ELF-1 (cell line): ENCODE results near the gene TNS1.
A peak's percentile ranks its signal among the peaks of the same experiment; 100 is the strongest.

ENCODE experiments used
- DNase-seq: peaks from one replicate; pipeline ENCODE4 v3.0.0-alpha.2; 2016; ENCODE audit warnings: low read depth, low spot score

TNS1 gene

GRCh38 chr2:217785544-217786045, 217.2 kb downstream of the TNS1 start:
- DNase-seq, result peak; percentile 93

GRCh38 chr2:217784996-217785543, 217.7 kb downstream of the TNS1 start:
- DNase-seq, result no peak

DNA sequence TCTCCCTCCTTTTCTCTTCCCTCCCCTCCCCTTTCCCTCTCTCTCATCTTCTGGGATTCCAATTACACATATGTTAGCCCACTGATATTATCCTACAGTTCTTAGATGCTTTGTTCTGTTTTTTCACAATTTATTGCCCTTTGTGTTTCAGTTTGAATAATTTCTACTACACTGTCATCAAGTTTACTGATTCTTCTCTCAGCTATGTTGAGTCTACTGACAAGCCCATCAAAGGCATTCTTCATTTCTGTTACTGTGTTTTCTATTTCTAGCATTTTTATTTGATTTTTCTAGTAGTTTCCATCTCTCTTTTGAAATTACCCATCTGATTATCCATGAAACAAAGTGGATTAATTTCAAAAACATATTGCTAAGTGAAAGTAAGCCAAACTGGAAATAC, 219.6 kb downstream of the TNS1 start:
- DNase-seq, result no peak

- no peak for DNase-seq
Observed at GRCh38 chr2:217777906-217778305, 224.9 kb downstream of the TNS1 start.

GRCh38 chr2:217776631-217777030, 226.2 kb downstream of the TNS1 start:
- no peak for DNase-seq

GRCh38 chr2:217775920-217776503, 226.8 kb downstream of the TNS1 start:
- DNase-seq, result no peak

DNA sequence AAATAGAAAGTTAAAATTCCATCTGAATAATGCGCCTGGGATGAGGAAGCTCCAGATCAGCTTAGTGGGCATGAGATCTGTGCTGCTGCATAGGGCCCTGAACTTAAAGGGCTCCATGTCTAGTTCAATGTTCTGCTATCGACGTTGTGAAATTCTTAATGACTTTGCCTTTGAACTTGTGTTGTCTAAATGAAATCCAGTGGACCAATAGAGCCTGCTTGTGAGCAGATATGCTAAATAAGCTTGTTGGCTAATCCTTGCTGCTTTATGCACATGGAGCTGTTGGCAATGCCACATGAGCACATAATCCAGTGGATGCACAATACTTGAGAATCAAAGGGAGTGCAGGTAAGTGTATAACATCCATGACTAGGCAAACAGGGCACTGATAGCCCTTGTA, 228.6 kb downstream of the TNS1 start:
- DNase-seq, result no peak

- DNase-seq, result no peak
Observed at GRCh38 chr2:217773539-217773938, 229.3 kb downstream of the TNS1 start.

GRCh38 chr2:217766356-217766755, 236.4 kb downstream of the TNS1 start:
- DNase-seq, result no peak

DNA sequence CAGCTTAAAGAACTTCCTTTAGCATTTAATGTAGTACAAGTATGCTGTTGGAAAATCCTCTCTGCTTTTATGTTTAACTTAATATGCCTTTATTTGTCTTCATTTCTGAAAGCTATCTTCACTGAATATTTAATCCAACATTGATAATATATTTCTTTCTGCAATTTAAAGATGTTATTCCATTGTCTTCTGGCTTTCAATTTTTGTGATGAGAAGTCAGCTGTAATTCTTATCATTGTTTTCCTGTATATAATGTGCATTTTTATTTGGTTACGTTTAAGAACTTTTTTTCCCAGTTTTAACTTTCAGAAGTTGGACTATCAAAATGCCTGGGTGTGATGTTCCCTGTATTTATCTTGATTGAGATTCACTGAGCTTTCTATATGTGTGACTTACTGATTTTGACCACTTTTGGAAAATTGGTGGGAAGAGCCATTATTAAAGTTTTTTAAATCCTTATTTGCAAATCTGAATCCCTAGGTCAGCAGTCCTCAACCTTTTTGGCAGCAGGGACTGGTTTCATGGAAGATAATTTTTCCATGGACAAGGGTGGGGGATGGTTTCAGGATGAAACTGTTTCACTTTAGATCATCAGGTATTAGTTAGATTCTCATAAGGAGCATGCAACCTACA, 241.0 kb downstream of the TNS1 start:
- no peak for DNase-seq

GRCh38 chr2:217759991-217760390, 242.8 kb downstream of the TNS1 start:
- DNase-seq, result no peak

GRCh38 chr2:217757108-217757463, 245.7 kb downstream of the TNS1 start:
- no peak for DNase-seq

- DNase-seq, result peak; percentile 89
Observed at GRCh38 chr2:217756375-217757107, 246.3 kb downstream of the TNS1 start.

- no peak for DNase-seq
Observed at GRCh38 chr2:217755027-217755745, 247.6 kb downstream of the TNS1 start.

- no peak for DNase-seq
Observed at GRCh38 chr2:217753460-217754200, 249.2 kb downstream of the TNS1 start.

GRCh38 chr2:217752714-217753459, 249.9 kb downstream of the TNS1 start:
- DNase-seq, result no peak

DNA sequence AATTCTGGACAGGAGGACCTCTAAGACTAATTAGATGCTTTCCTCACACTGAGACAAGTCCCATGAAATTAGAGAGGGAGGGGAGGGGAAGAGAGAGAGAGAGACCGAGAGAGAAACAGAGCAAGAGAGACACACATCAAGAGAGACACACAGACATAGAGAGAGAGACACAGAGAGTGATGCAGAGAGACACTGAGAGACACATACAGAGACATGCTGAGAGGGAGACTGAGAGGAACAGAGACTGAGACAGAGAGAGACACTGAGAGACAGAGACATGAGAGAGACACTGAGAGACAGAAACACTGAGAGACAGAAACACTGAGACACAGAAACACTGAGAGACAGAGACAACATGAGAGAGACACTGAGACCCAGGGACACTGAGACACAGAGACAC, 250.8 kb downstream of the TNS1 start:
- no peak for DNase-seq

DNA sequence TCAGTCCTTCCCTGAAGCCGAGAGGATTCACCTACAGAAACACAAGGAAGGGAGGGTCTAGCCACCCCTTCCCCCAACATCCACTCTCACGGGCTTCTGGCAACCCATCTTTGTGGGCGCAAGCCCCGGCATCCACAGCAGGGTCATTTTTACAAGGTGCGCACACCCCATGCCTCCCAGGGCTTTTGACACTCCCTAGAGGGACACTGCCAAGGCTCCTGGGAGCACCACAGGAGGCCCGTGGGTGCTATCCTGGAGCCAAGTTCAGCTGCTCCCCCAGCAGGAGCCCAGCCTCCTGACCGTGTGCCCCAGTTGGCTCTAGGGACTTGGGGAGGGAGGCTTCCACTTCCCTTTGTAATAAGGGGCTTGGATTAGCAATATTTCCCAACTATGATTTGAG, 251.6 kb downstream of the TNS1 start:
- DNase-seq, result no peak
